SHP77 treated with DMSO at 0.1 percent for 48 hours (cell line): Measurements from ENCODE around the gene SPPL2C.

Source experiments
- DNase-seq: peaks from one replicate; lab custom pipeline; 2025; lab: John Stamatoyannopoulos, UW

Gene SPPL2C

GRCh38 chr17:45833920-45834319, 10.8 kb upstream of the SPPL2C start:
- no peak for DNase-seq

- no peak for DNase-seq
Measured at GRCh38 chr17:45834471-45835396, 9.9 kb upstream of the SPPL2C start.

- no peak for DNase-seq
Measured at GRCh38 chr17:45835481-45835880, 9.2 kb upstream of the SPPL2C start.

GRCh38 chr17:45836047-45837044, 8.3 kb upstream of the SPPL2C start:
- no peak for DNase-seq

GRCh38 chr17:45837187-45837586, 7.5 kb upstream of the SPPL2C start:
- no peak for DNase-seq

- no peak for DNase-seq
Measured at GRCh38 chr17:45837603-45838002, 7.1 kb upstream of the SPPL2C start.

- DNase-seq = no peak
Measured at GRCh38 chr17:45838751-45839295, 5.9 kb upstream of the SPPL2C start.

GRCh38 chr17:45839442-45839841, 5.2 kb upstream of the SPPL2C start:
- DNase-seq = no peak

GRCh38 chr17:45841186-45841585, 3.5 kb upstream of the SPPL2C start:
- DNase-seq = no peak

GRCh38 chr17:45841883-45842525, 2.7 kb upstream of the SPPL2C start:
- DNase-seq = peak; percentile 53

GRCh38 chr17:45843722-45844121, 959 bp upstream of the SPPL2C start:
- no peak for DNase-seq

GRCh38 chr17:45845376-45846185, 900 bp downstream of the SPPL2C start:
- DNase-seq = no peak

GRCh38 chr17:45846223-45846622, 1.5 kb downstream of the SPPL2C start:
- DNase-seq = no peak

- no peak for DNase-seq
Measured at GRCh38 chr17:45846646-45847045, 2.0 kb downstream of the SPPL2C start.

- no peak for DNase-seq
Measured at GRCh38 chr17:45847101-45847500, 2.4 kb downstream of the SPPL2C start.

GRCh38 chr17:45847747-45848146, 3.1 kb downstream of the SPPL2C start:
- DNase-seq = no peak

GRCh38 chr17:45848405-45848804, 3.7 kb downstream of the SPPL2C start:
- DNase-seq = peak; percentile 32

GRCh38 chr17:45848868-45849535, 4.3 kb downstream of the SPPL2C start:
- peak; percentile 36 for DNase-seq

- no peak for DNase-seq
Measured at GRCh38 chr17:45849536-45849990, 4.9 kb downstream of the SPPL2C start.

- no peak for DNase-seq
Measured at GRCh38 chr17:45850011-45850410, 5.3 kb downstream of the SPPL2C start.
